Aorta (tissue), 5 donors: ENCODE data around the gene ABHD17A. TPM values are rescaled to one million over a fixed set of nuclear protein-coding genes. Genes with fewer than 3 reads are reported as not detected.

Experiments
- ATAC-seq: fragments of 200-7000 bp; cut with Tn5 transposase; one replicate; pipeline ENCODE4 v1.9.1; 2022; ENCODE audit warnings: moderate library complexity; ENCODE audit not compliant: low FRiP score
- DNase-seq, 2 donors: peaks; one replicate each; pipeline ENCODE4 v3.0.0-alpha.2; 2020
- H3K27ac ChIP-seq, 2 donors: one replicate each; pipeline ENCODE4 v1.5.1; 2013; ENCODE audit warnings: low read length in 2 of 2, mild to moderate bottlenecking in 2 of 2, moderate library complexity in 2 of 2, control low read depth in 1 of 2, inconsistent platforms in 1 of 2, low read depth in 1 of 2
- H3K27me3 ChIP-seq, 2 donors: one replicate each; pipeline ENCODE4 v1.6.1; 2013; ENCODE audit warnings: control low read depth in 1 of 2, low read length in 1 of 2, mild to moderate bottlenecking in 1 of 2, moderate library complexity in 1 of 2; ENCODE audit not compliant: insufficient read depth in 2 of 2, control insufficient read depth in 1 of 2
- H3K36me3 ChIP-seq, 2 donors: one replicate each; pipeline ENCODE4 v1.6.1; 2013; ENCODE audit warnings: control low read depth in 1 of 2, low read length in 1 of 2, mild to moderate bottlenecking in 1 of 2; ENCODE audit not compliant: insufficient read depth in 2 of 2, control insufficient read depth in 1 of 2
- H3K4me1 ChIP-seq, 2 donors: one replicate each; pipeline ENCODE4 v1.6.1; 2013; ENCODE audit warnings: low read length in 2 of 2, control low read depth in 1 of 2, mild to moderate bottlenecking in 1 of 2, moderate library complexity in 1 of 2; ENCODE audit not compliant: insufficient read depth in 2 of 2, control insufficient read depth in 1 of 2
- H3K4me3 ChIP-seq, 2 donors: one replicate each; pipeline ENCODE4 v1.5.1; 2013; ENCODE audit warnings: low read length in 2 of 2, control low read depth in 1 of 2, mild to moderate bottlenecking in 1 of 2
- H3K9me3 ChIP-seq: one replicate; pipeline ENCODE4 v1.6.1; 2013; ENCODE audit warnings: mild to moderate bottlenecking, low read length; ENCODE audit not compliant: control insufficient read depth
- WGBS, 2 donors: extraction: QIAGEN DNeasy Blood & Tissue Kit; methylation state at CpG; one replicate each; pipeline ENCODE4 v1.1.7; 2013; 5-methylcytosine and 5-hydroxymethylcytosine counted together
- intact Hi-C, 2 donors: fragments of 100-400 bp; cut with DNase I; formaldehyde crosslinking; loops; one replicate each; pipeline versions ENCODE4 v1.14.2 to v1.15.0; 2022
- polyA plus RNA-seq, 2 donors: library from polyadenylated mRNA; stranded (reverse); fragments of 200-250 nt; gene quantifications; one replicate each; pipeline ENCODE4 v1.2.3, GENCODE V29; 2013
- total RNA-seq, 2 donors: library from RNA; stranded (reverse); fragmentation: NEBNext Ultra II Directional; extraction: Animal tissue kit (Norgen Biotek cat#: 25700); gene quantifications; one replicate each; pipeline ENCODE4 v1.2.1, GENCODE V29; 2021
- donor health status: healthy with polysubstance abuse.
- donor health status: Bipolar disorder and iron deficiency.
- donor health status: DM: no; HTN: no; CAD: no.
- donor health status: DM: no; HTN: no; CAD: no.
- donor health status: DM: yes; HTN: yes; CAD: no.

Gene ABHD17A
- total and polyA plus RNA-seq, 4 donors = 48.8 to 116 (median 59.7) TPM

GRCh38 chr19:1843116-1843515 is 42.2 kb downstream of the ABHD17A start:
- intact Hi-C loops = no loop called here
- 82 to 87% methylated on average over 22 of the region's 22 CpGs for WGBS, 2 donors

GRCh38 chr19:1841209-1841924 is 43.9 kb downstream of the ABHD17A start:
- ATAC-seq = no peak
- Histone ChIP-seq H3K9me3 (no peaks in the 10 kb centered on the region), H3K27me3 (no peaks in the 10 kb centered on the region), H3K27ac (no peak overlapping the region), H3K4me1 (no peaks in the 10 kb centered on the region), H3K36me3 (no peaks in the 10 kb centered on the region), H3K4me3 (no peak overlapping the region)
- intact Hi-C loops = no loop called here
- DNase-seq = no peak
- 83 to 84% methylated on average over 35 of the region's 35 CpGs for WGBS, 2 donors

More at GRCh38 chr19:1843116-1843515, 42.2 kb downstream of the ABHD17A start:
- no peak overlapping the region for H3K27ac ChIP-seq
- no peaks in the 10 kb centered on the region for H3K9me3 ChIP-seq
- H3K4me3 ChIP-seq = no peak overlapping the region
- ATAC-seq (no peak), DNase-seq (no peak)
- no peaks in the 10 kb centered on the region for H3K27me3 ChIP-seq
- no peaks in the 10 kb centered on the region for H3K36me3 ChIP-seq
- peaks cover 0 to 3% of the 10 kb centered on the region in 2 donors for H3K4me1 ChIP-seq

GRCh38 chr19:1840541-1841115 is 44.7 kb downstream of the ABHD17A start:
- H3K9me3 ChIP-seq = no peaks in the 10 kb centered on the region
- WGBS, 2 donors = 80 to 86% methylated on average over 22 of the region's 22 CpGs
- H3K4me3 ChIP-seq = no peak overlapping the region
- H3K4me1 ChIP-seq = no peaks in the 10 kb centered on the region
- intact Hi-C loops = no loop called here
- no peaks in the 10 kb centered on the region for H3K27me3 ChIP-seq
- H3K27ac ChIP-seq = no peak overlapping the region
- H3K36me3 ChIP-seq = no peaks in the 10 kb centered on the region
- no peak for DNase-seq
- no peak for ATAC-seq

GRCh38 chr19:1839658-1840540 is 45.4 kb downstream of the ABHD17A start:
- Histone ChIP-seq H3K36me3 (no peaks in the 10 kb centered on the region), H3K27me3 (no peaks in the 10 kb centered on the region), H3K27ac (no peak overlapping the region), H3K4me1 (no peaks in the 10 kb centered on the region), H3K4me3 (no peak overlapping the region), H3K9me3 (no peaks in the 10 kb centered on the region)
- intact Hi-C loops = no loop called here
- DNase-seq = no peak
- ATAC-seq = no peak
- 78 to 80% methylated on average over 25 of the region's 25 CpGs for WGBS, 2 donors

- Histone ChIP-seq H3K27me3 (no peaks in the 10 kb centered on the region), H3K4me3 (no peak overlapping the region), H3K9me3 (no peaks in the 10 kb centered on the region), H3K27ac (no peak overlapping the region), H3K36me3 (no peaks in the 10 kb centered on the region), H3K4me1 (no peaks in the 10 kb centered on the region)
- intact Hi-C loops = no loop called here
- WGBS, 2 donors = 35 to 37% methylated on average over 23 of the region's 23 CpGs
- no peak for DNase-seq
- no peak for ATAC-seq
Observed at GRCh38 chr19:1837625-1838105, 47.6 kb downstream of the ABHD17A start.

- no peak overlapping the region for H3K4me3 ChIP-seq
- intact Hi-C loops = no loop called here
- H3K27ac ChIP-seq = no peak overlapping the region
- WGBS, 2 donors = 76 to 82% methylated on average over 11 of the region's 11 CpGs
- H3K36me3 ChIP-seq = no peaks in the 10 kb centered on the region
- no peaks in the 10 kb centered on the region for H3K9me3 ChIP-seq
- H3K27me3 ChIP-seq = no peaks in the 10 kb centered on the region
- ATAC-seq (no peak), DNase-seq (no peak)
- no peaks in the 10 kb centered on the region for H3K4me1 ChIP-seq
Observed at GRCh38 chr19:1837222-1837565, 48.1 kb downstream of the ABHD17A start.

- intact Hi-C loops = no loop called here
- H3K27me3 ChIP-seq = no peaks in the 10 kb centered on the region
- no peaks in the 10 kb centered on the region for H3K36me3 ChIP-seq
- DNase-seq = no peak
- H3K27ac ChIP-seq = no peak overlapping the region
- no peaks in the 10 kb centered on the region for H3K4me1 ChIP-seq
- no peak overlapping the region for H3K4me3 ChIP-seq
- ATAC-seq = no peak
- no peaks in the 10 kb centered on the region for H3K9me3 ChIP-seq
- WGBS, 2 donors = 89 to 92% methylated on average over 30 to 31 of the region's 31 CpGs
Observed at GRCh38 chr19:1836458-1837221, 48.7 kb downstream of the ABHD17A start.

GRCh38 chr19:1833540-1833939 is 51.8 kb downstream of the ABHD17A start:
- 74 to 80% methylated on average over 12 to 15 of the region's 15 CpGs for WGBS, 2 donors
- Histone ChIP-seq H3K4me3 (no peak overlapping the region), H3K4me1 (no peaks in the 10 kb centered on the region), H3K36me3 (no peaks in the 10 kb centered on the region), H3K27me3 (no peaks in the 10 kb centered on the region), H3K9me3 (no peaks in the 10 kb centered on the region), H3K27ac (no peak overlapping the region)
- intact Hi-C loops = no loop called here
- DNase-seq (no peak), ATAC-seq (no peak)
